Left renal pelvis (tissue), 4 donors: ENCODE measurements around the gene CEP20. TPM values are rescaled to one million over a fixed set of nuclear protein-coding genes. Genes with fewer than 3 reads are reported as not detected.

Source experiments
- DNase-seq, 4 donors: peaks; one replicate each; pipeline ENCODE4 v3.0.0-alpha.2; 2013; ENCODE audit warnings: low read depth in 4 of 4, low spot score in 3 of 4
- polyA plus RNA-seq, 4 donors: library from polyadenylated mRNA; unstranded; fragments of 120-200 nt; gene quantifications; one replicate each; pipeline ENCODE4 v1.2.1, GENCODE V29; 2013; ENCODE audit not compliant: insufficient read length in 4 of 4

CEP20 gene
- polyA plus RNA-seq, 4 donors = 32.6 to 50.2 (median 39.4) TPM

GRCh38 chr16:15898654-15899053 is 10.3 kb upstream of the CEP20 start:
- DNase-seq = no peak

GRCh38 chr16:15897834-15898254 is 9.4 kb upstream of the CEP20 start:
- DNase-seq = no peak

GRCh38 chr16:15897121-15897780 is 8.8 kb upstream of the CEP20 start:
- DNase-seq = no peak

- DNase-seq = no peak
Observed at GRCh38 chr16:15894571-15895374, 6.4 kb upstream of the CEP20 start.

- no peak for DNase-seq
Observed at GRCh38 chr16:15891508-15891907, 3.1 kb upstream of the CEP20 start.

- DNase-seq = no peak
Observed at GRCh38 chr16:15887283-15887682, 1.1 kb downstream of the CEP20 start.

- DNase-seq = no peak
Observed at GRCh38 chr16:15886078-15886477, 2.3 kb downstream of the CEP20 start.

GRCh38 chr16:15885560-15886001 is 2.8 kb downstream of the CEP20 start:
- no peak for DNase-seq

GRCh38 chr16:15882563-15882962 is 5.8 kb downstream of the CEP20 start:
- DNase-seq = no peak

- no peak for DNase-seq
Observed at GRCh38 chr16:15881794-15882379, 6.5 kb downstream of the CEP20 start.

- DNase-seq = no peak
Observed at GRCh38 chr16:15880434-15881308, 7.7 kb downstream of the CEP20 start.

GRCh38 chr16:15879255-15879811 is 9.1 kb downstream of the CEP20 start:
- no peak for DNase-seq

GRCh38 chr16:15876503-15876902 is 11.9 kb downstream of the CEP20 start:
- DNase-seq = no peak

GRCh38 chr16:15874745-15875314 is 13.6 kb downstream of the CEP20 start:
- DNase-seq = no peak

GRCh38 chr16:15873737-15874136 is 14.7 kb downstream of the CEP20 start:
- no peak for DNase-seq

GRCh38 chr16:15873301-15873700 is 15.1 kb downstream of the CEP20 start:
- no peak for DNase-seq

- no peak for DNase-seq
Observed at GRCh38 chr16:15870011-15870410, 18.4 kb downstream of the CEP20 start.

- no peak for DNase-seq
Observed at GRCh38 chr16:15866451-15866850, 22.0 kb downstream of the CEP20 start.

- DNase-seq = no peak
Observed at GRCh38 chr16:15865742-15866141, 22.7 kb downstream of the CEP20 start.

- no peak for DNase-seq
Observed at GRCh38 chr16:15864939-15865338, 23.5 kb downstream of the CEP20 start.
